C4-2B (cell line): Measurements from ENCODE around the gene NFATC2.

ENCODE experiments used
- ZFX ChIP-seq: fragments of 450-650 bp; IDR thresholded peaks from 2 replicates; pipeline ENCODE4 v1.6.1; 2017
- TF ChIP-seq, protein P1 (sequence below): fragments of 450-650 bp; conservative IDR thresholded peaks from 2 replicates; pipeline ENCODE4 v1.5.1; 2017; ENCODE audit warnings: mild to moderate bottlenecking

- TF ChIP-seq, protein P1, sequence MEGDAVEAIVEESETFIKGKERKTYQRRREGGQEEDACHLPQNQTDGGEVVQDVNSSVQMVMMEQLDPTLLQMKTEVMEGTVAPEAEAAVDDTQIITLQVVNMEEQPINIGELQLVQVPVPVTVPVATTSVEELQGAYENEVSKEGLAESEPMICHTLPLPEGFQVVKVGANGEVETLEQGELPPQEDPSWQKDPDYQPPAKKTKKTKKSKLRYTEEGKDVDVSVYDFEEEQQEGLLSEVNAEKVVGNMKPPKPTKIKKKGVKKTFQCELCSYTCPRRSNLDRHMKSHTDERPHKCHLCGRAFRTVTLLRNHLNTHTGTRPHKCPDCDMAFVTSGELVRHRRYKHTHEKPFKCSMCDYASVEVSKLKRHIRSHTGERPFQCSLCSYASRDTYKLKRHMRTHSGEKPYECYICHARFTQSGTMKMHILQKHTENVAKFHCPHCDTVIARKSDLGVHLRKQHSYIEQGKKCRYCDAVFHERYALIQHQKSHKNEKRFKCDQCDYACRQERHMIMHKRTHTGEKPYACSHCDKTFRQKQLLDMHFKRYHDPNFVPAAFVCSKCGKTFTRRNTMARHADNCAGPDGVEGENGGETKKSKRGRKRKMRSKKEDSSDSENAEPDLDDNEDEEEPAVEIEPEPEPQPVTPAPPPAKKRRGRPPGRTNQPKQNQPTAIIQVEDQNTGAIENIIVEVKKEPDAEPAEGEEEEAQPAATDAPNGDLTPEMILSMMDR, result no peak
- TF ChIP-seq ZFX, result no peak
Measured at GRCh38 chr20:51396365-51396909, 146.1 kb downstream of the NFATC2 start.
